Neural cell (in vitro differentiated cells): ENCODE measurements around the gene ZFR.

Source experiments
- EP300 ChIP-seq: fragments of 450-650 bp; conservative IDR thresholded peaks from 2 replicates; pipeline ENCODE4 v1.6.1; 2014; ENCODE audit warnings: antibody characterized with exemption, mild to moderate bottlenecking, moderate library complexity; ENCODE audit not compliant: poor library complexity, severe bottlenecking
- MXI1 ChIP-seq: fragments of 450-650 bp; conservative IDR thresholded peaks from 2 replicates; pipeline ENCODE4 v1.6.1; 2014; ENCODE audit warnings: antibody characterized with exemption, mild to moderate bottlenecking; ENCODE audit not compliant: poor library complexity, severe bottlenecking
- TAF1 ChIP-seq: IDR thresholded peaks from 2 replicates; pipeline ENCODE4 v1.6.1; 2012; ENCODE audit warnings: low read depth
- TF ChIP-seq, protein P1 (sequence below): fragments of 450-650 bp; IDR thresholded peaks from 2 replicates; pipeline ENCODE4 v1.5.1; 2014; ENCODE audit warnings: antibody characterized with exemption, mild to moderate bottlenecking, moderate library complexity; ENCODE audit not compliant: poor library complexity, severe bottlenecking

DNA sequence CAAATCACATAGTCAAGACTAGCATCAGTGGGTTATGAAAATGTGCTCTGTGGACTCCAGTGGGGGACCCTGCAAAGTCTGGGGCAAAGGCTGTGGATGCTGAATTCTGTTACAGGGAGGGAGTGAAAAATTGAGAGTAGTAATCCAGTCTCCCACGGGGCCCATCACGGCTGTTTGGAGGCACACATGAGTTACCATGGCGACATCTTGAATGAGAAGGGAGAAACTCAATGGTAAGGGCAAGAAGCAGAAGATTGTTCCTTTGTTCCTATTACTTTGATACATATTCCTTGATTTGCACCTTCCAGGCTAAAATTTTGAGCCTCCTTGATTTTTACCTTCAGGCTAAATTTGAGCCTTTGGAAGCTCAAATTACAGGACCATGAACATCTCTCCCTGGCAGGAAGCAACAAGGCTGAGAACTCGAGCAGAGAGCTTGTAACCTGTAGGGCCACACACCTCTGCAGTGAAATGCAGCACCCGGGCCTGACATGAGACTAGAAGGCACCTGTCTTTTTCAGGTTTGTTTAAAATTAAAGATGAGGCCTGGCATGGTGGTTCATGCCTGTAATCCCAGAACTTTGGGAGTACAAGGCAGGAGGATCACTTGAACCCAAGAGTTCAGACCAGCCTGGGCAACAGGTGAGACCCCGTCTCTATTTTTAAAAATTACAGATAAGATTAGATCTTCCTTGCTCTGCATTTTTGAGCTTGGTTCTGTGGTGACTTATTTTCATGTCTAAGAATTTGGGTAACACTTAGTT, 31.0 kb upstream of the ZFR start:
- TF ChIP-seq EP300, result peak; percentile 69
- TF ChIP-seq, protein P1, sequence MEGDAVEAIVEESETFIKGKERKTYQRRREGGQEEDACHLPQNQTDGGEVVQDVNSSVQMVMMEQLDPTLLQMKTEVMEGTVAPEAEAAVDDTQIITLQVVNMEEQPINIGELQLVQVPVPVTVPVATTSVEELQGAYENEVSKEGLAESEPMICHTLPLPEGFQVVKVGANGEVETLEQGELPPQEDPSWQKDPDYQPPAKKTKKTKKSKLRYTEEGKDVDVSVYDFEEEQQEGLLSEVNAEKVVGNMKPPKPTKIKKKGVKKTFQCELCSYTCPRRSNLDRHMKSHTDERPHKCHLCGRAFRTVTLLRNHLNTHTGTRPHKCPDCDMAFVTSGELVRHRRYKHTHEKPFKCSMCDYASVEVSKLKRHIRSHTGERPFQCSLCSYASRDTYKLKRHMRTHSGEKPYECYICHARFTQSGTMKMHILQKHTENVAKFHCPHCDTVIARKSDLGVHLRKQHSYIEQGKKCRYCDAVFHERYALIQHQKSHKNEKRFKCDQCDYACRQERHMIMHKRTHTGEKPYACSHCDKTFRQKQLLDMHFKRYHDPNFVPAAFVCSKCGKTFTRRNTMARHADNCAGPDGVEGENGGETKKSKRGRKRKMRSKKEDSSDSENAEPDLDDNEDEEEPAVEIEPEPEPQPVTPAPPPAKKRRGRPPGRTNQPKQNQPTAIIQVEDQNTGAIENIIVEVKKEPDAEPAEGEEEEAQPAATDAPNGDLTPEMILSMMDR, result no peak
- peak; percentile 56 for TF ChIP-seq TAF1
- no peak for TF ChIP-seq MXI1
